Right ventricle myocardium superior (tissue), 1 donor: ENCODE measurements around the gene SUPT7L. TPM values are rescaled to one million over a fixed set of nuclear protein-coding genes. Genes with fewer than 3 reads are reported as not detected.

Experiments used
- ATAC-seq: fragments of 200-7000 bp; cut with Tn5 transposase; one replicate; pipeline ENCODE4 v1.9.1; 2020; ENCODE audit warnings: mild to moderate bottlenecking; ENCODE audit not compliant: poor library complexity
- DNase-seq: peaks from one replicate; pipeline ENCODE4 v3.0.0-alpha.2; 2020
- intact Hi-C: fragments of 100-400 bp; cut with DNase I; formaldehyde crosslinking; loops from one replicate; pipeline ENCODE4 v1.11.2; 2022
- total RNA-seq: library from RNA; stranded (reverse); fragmentation: NEBNext Ultra II Directional; extraction: Animal tissue kit (Norgen Biotek cat#: 25700); gene quantifications from one replicate; pipeline ENCODE4 v1.2.1, GENCODE V29; 2021
- donor health status: DM: no; HTN: yes; CAD: no; lungs with severe emphysema.

SUPT7L gene
- total RNA-seq, 1 donor from 2014 or later, result 24.2 TPM

DNA sequence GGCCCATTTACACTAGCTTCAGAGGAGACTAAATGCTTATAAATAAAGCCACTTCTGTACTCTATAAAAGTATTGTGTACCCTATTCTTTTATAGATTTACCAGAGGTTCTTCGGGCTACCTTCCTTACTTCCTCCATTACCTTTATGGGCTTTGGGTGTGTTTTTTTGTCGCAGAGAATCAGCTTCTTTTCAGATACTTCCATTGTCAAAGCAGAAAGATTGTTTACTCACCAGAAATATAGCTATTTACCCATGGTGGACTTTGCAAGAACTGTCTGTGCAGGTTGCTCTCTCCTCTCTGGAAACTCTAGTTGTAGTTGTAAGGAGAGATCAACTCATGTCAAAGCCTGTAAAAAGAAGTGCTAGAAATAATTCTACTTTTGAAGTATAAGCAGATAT is 49.4 kb downstream of the SUPT7L start:
- DNase-seq (no peak), ATAC-seq (no peak)
- intact Hi-C loops, result no loop called here

GRCh38 chr2:27606611-27607010 is 56.8 kb downstream of the SUPT7L start:
- ATAC-seq (no peak), DNase-seq (no peak)
- intact Hi-C loops, result no loop called here

Other genes with a start within 250 kb of the SUPT7L start
- 50.8 TPM for gene NRBP1, start 235.0 kb downstream of the SUPT7L start, total RNA-seq
- 0.24 TPM for gene KRTCAP3, start 221.2 kb downstream of the SUPT7L start, total RNA-seq
- 20.3 TPM for gene IFT172, start 173.9 kb downstream of the SUPT7L start, total RNA-seq
- gene FNDC4, start 168.4 kb downstream of the SUPT7L start, total RNA-seq, result 2.0 TPM
- not detected for gene GCKR, start 166.8 kb downstream of the SUPT7L start, total RNA-seq
- gene ZNF512, start 80.6 kb downstream of the SUPT7L start, total RNA-seq, result 16.6 TPM
- 6.1 TPM for gene CCDC121, start 34.6 kb downstream of the SUPT7L start, total RNA-seq
- 18.0 TPM for gene GPN1, start 34.6 kb downstream of the SUPT7L start, total RNA-seq
- 18.5 TPM for gene SLC4A1AP, start 275 bp upstream of the SUPT7L start, total RNA-seq
- gene MRPL33, start 108.1 kb upstream of the SUPT7L start, total RNA-seq, result 356 TPM
- 4.2 TPM for gene RBKS, start 226.8 kb upstream of the SUPT7L start, total RNA-seq
- 51.3 TPM for gene BABAM2, start 227.1 kb upstream of the SUPT7L start, total RNA-seq